ENCODE measurements around the gene FAM98C. TPM values are rescaled to one million over a fixed set of nuclear protein-coding genes. Genes with fewer than 3 reads are reported as not detected.

FAM98C gene
- total and polyA plus RNA-seq, 2 of the 13 experiments (the other 11 are each of a cell fraction or from before 2014, with no cell fraction given): 10.0 to 11.5 TPM

- peaks cover 22 to 44% of the 10 kb centered on the region in 2 experiments for H3K36me3 ChIP-seq (replicated peaks in 1 of 2; ENCODE audit: control insufficient read depth in 1 of 2, insufficient read depth in 2 of 2, low read length in 2 of 2)
- no TSS peak for BruUV-seq (replicated peaks)
- no peaks in the 10 kb centered on the region for H3K9me3 ChIP-seq (ENCODE audit: low read length)
- H4K20me1 ChIP-seq (ENCODE audit: insufficient read depth, low read length): peaks cover 4% of the 10 kb centered on the region; the same call in 1 of the 2 replicates
- H3K27me3 ChIP-seq (ENCODE audit: control insufficient read depth in 1 of 2, insufficient read depth in 2 of 2, low read length in 2 of 2): peaks cover 0 to 6% of the 10 kb centered on the region in 2 experiments; a peak in 3 of 5 replicates
- in situ Hi-C loops (cut with HindIII; ENCODE audit: extremely low pct_ligation_motif_present, low pct_unique_long_range_greater_than_20kb): no loop called here
- TF ChIP-seq ZNF572 (CRISPR knock-in tag; IDR thresholded peaks at IDR 0.05) (no peak), MXD4 (CRISPR knock-in tag; IDR thresholded peaks at IDR 0.05) (no peak), ZNF451 (CRISPR knock-in tag; IDR thresholded peaks at IDR 0.05) (no peak), ZSCAN21 (CRISPR knock-in tag; IDR thresholded peaks at IDR 0.05; ENCODE audit: borderline replicate concordance) (no peak), RAD21 (CRISPR knock-in tag; IDR thresholded peaks at IDR 0.05) (no peak), ZNF207 (IDR thresholded peaks at IDR 0.05; ENCODE audit: borderline replicate concordance) (no peak), GABPA (IDR thresholded peaks at IDR 0.05; ENCODE audit: low read depth, low read length) (no peak), GABPA (CRISPR knock-in tag; IDR thresholded peaks at IDR 0.05; ENCODE audit: low read depth) (no peak), IKZF5 (CRISPR knock-in tag; IDR thresholded peaks at IDR 0.05) (no peak), ARID5B (CRISPR knock-in tag; IDR thresholded peaks at IDR 0.05) (no peak), RCOR2 (CRISPR knock-in tag; IDR thresholded peaks at IDR 0.05) (no peak)
- FAIRE-seq: no peak
- no peak for ATAC-seq
- ChIA-PET CTCF (ENCODE audit: low intra/inter-chr PET ratio, low total read pairs) (no interaction called here), POLR2A (interaction anchor here (2.5 kb wide), 1 partner anchor 9 kb away, joined by 15 read pairs; the partner anchor contains the start of gene PSMD8)
- no peak overlapping the region for H3K4me2 ChIP-seq (ENCODE audit: low read depth, low read length)
- intact Hi-C loops (cut with micrococcal nuclease; ENCODE audit: unreplicated experiment): no loop called here
- H3K9ac ChIP-seq (ENCODE audit: insufficient read depth, low read depth, low read length): no peak overlapping the region
- no peak overlapping the region for H3K27ac ChIP-seq (ENCODE audit: extremely low read length, insufficient read depth, low read length)
- DNase-seq (ENCODE audit: low spot score): no peak
- H3K4me3 ChIP-seq (replicated peaks in 1 of 3; ENCODE audit: insufficient read depth in 1 of 3, low read depth in 2 of 3, low read length in 3 of 3): no peak overlapping the region
- peaks cover 8% of the 10 kb centered on the region for H3K4me1 ChIP-seq (ENCODE audit: insufficient read depth, low read length)
- WGBS (ENCODE audit: low lambda C conversion rate): 100% methylated on average over 1 of the region's 2 CpGs
- H3K79me2 ChIP-seq (ENCODE audit: insufficient read depth, low read length): no peaks in the 10 kb centered on the region
- no peak overlapping the region for H2AFZ ChIP-seq (ENCODE audit: low read length)
Observed at GRCh38 chr19:38383743-38384142, 19.1 kb upstream of the FAM98C start.
